ENCODE measurements around the gene SQOR.

The SQOR gene

GRCh38 chr15:45606841-45607240, 28.0 kb upstream of the SQOR start:
- TF ChIP-seq CTCF (IDR thresholded peaks at IDR 0.05; ENCODE audit: borderline replicate concordance, insufficient read depth, low read depth, low read length), result no peak

GRCh38 chr15:45611305-45611704, 23.5 kb upstream of the SQOR start:
- no peak overlapping the region for H3K4me3 ChIP-seq (ENCODE audit: low read depth, low read length)
- 0 out of 2 replicates have a peak, but pooled peaks have one; percentile 21 for TF ChIP-seq CTCF (IDR thresholded peaks at IDR 0.05; ENCODE audit: borderline replicate concordance, insufficient read depth, low read depth, low read length)

More at GRCh38 chr15:45606841-45607240, 28.0 kb upstream of the SQOR start:
- no peak overlapping the region for H3K4me3 ChIP-seq (ENCODE audit: low read depth, low read length)

- H3K4me3 ChIP-seq (ENCODE audit: low read depth, low read length), result no peak overlapping the region
- TF ChIP-seq CTCF (IDR thresholded peaks at IDR 0.05; ENCODE audit: borderline replicate concordance, insufficient read depth, low read depth, low read length), result no peak
Measured at GRCh38 chr15:45612790-45613415, 21.9 kb upstream of the SQOR start.

- no peak overlapping the region for H3K4me3 ChIP-seq (ENCODE audit: low read depth, low read length)
- no peak for TF ChIP-seq CTCF (IDR thresholded peaks at IDR 0.05; ENCODE audit: borderline replicate concordance, insufficient read depth, low read depth, low read length)
Measured at GRCh38 chr15:45616901-45617323, 17.9 kb upstream of the SQOR start.

GRCh38 chr15:45618813-45619212, 16.0 kb upstream of the SQOR start:
- TF ChIP-seq CTCF (IDR thresholded peaks at IDR 0.05; ENCODE audit: borderline replicate concordance, insufficient read depth, low read depth, low read length), result peak; percentile 44; the same call in 1 of the 2 replicates
- no peak overlapping the region for H3K4me3 ChIP-seq (ENCODE audit: low read depth, low read length)

GRCh38 chr15:45628136-45628535, 6.7 kb upstream of the SQOR start:
- H3K4me3 ChIP-seq (ENCODE audit: low read depth, low read length), result no peak overlapping the region
- no peak for TF ChIP-seq CTCF (IDR thresholded peaks at IDR 0.05; ENCODE audit: borderline replicate concordance, insufficient read depth, low read depth, low read length)

- H3K4me3 ChIP-seq (ENCODE audit: low read depth, low read length), result peak overlapping the region; percentile 52
- no peak for TF ChIP-seq CTCF (IDR thresholded peaks at IDR 0.05; ENCODE audit: borderline replicate concordance, insufficient read depth, low read depth, low read length)
Measured at GRCh38 chr15:45630917-45631691, 3.7 kb upstream of the SQOR start.

Data from GM12875 (cell line).